ENCODE results near the gene EPHA4.

The EPHA4 gene

GRCh38 chr2:221530653-221531037, 41.5 kb downstream of the EPHA4 start:
- FAIRE-seq (no peak), DNase-seq (ENCODE audit: insufficient read length, low spot score) (no peak)
- no peak for TF ChIP-seq TAF1 (IDR thresholded peaks at IDR 0.05; ENCODE audit: low read depth, low read length)
- no peak for TF ChIP-seq PAX5 (IDR thresholded peaks at IDR 0.05; ENCODE audit: insufficient read depth, low read length, severe bottlenecking)
- no peak for TF ChIP-seq POU2F2 (IDR thresholded peaks at IDR 0.05; ENCODE audit: low read depth, low read length)
- TF ChIP-seq POLR2A (IDR thresholded peaks at IDR 0.05; ENCODE audit: low read depth, low read length): no peak
- TF ChIP-seq SPI1 (IDR thresholded peaks at IDR 0.05; ENCODE audit: low read depth, low read length): no peak
- no peak for TF ChIP-seq POLR2AphosphoS5 (IDR thresholded peaks at IDR 0.05; ENCODE audit: low read depth, low read length)

- FAIRE-seq (no peak), DNase-seq (ENCODE audit: insufficient read length, low spot score) (no peak)
- TF ChIP-seq POU2F2 (IDR thresholded peaks at IDR 0.05; ENCODE audit: low read depth, low read length): no peak
- TF ChIP-seq TAF1 (IDR thresholded peaks at IDR 0.05; ENCODE audit: low read depth, low read length): no peak
- TF ChIP-seq SPI1 (IDR thresholded peaks at IDR 0.05; ENCODE audit: low read depth, low read length): no peak
- TF ChIP-seq POLR2AphosphoS5 (IDR thresholded peaks at IDR 0.05; ENCODE audit: low read depth, low read length): no peak
These were observed 42.0 kb downstream of the EPHA4 start for GRCh38 chr2:221529943-221530652.

- FAIRE-seq: no peak
- DNase-seq (ENCODE audit: insufficient read length, low spot score): no peak
- no peak for TF ChIP-seq SPI1 (IDR thresholded peaks at IDR 0.05; ENCODE audit: low read depth, low read length)
- TF ChIP-seq POLR2AphosphoS5 (IDR thresholded peaks at IDR 0.05; ENCODE audit: low read depth, low read length): no peak
- no peak for TF ChIP-seq POU2F2 (IDR thresholded peaks at IDR 0.05; ENCODE audit: low read depth, low read length)
- no peak for TF ChIP-seq TAF1 (IDR thresholded peaks at IDR 0.05; ENCODE audit: low read depth, low read length)
- TF ChIP-seq POLR2A (IDR thresholded peaks at IDR 0.05; ENCODE audit: low read depth, low read length): no peak
- no peak for TF ChIP-seq PAX5 (IDR thresholded peaks at IDR 0.05; ENCODE audit: insufficient read depth, low read length, severe bottlenecking)
These were observed 42.7 kb downstream of the EPHA4 start for GRCh38 chr2:221529177-221529942.

- no peak for TF ChIP-seq PAX5 (IDR thresholded peaks at IDR 0.05; ENCODE audit: insufficient read depth, low read length, severe bottlenecking)
- no peak for FAIRE-seq
- DNase-seq (ENCODE audit: insufficient read length, low spot score): no peak
These were observed 44.3 kb downstream of the EPHA4 start for GRCh38 chr2:221527776-221528309.

GRCh38 chr2:221524158-221524557, 47.9 kb downstream of the EPHA4 start:
- FAIRE-seq (no peak), DNase-seq (ENCODE audit: insufficient read length, low spot score) (no peak)
- TF ChIP-seq PAX5 (IDR thresholded peaks at IDR 0.05; ENCODE audit: insufficient read depth, low read length, severe bottlenecking) (no peak), POLR2AphosphoS5 (IDR thresholded peaks at IDR 0.05; ENCODE audit: low read depth, low read length) (no peak), POLR2A (IDR thresholded peaks at IDR 0.05; ENCODE audit: low read depth, low read length) (no peak), POU2F2 (IDR thresholded peaks at IDR 0.05; ENCODE audit: low read depth, low read length) (no peak), TAF1 (IDR thresholded peaks at IDR 0.05; ENCODE audit: low read depth, low read length) (no peak), SPI1 (IDR thresholded peaks at IDR 0.05; ENCODE audit: low read depth, low read length) (no peak)

GRCh38 chr2:221521233-221521845, 50.8 kb downstream of the EPHA4 start:
- FAIRE-seq (no peak), DNase-seq (ENCODE audit: insufficient read length, low spot score) (no peak)
- TF ChIP-seq POLR2A (IDR thresholded peaks at IDR 0.05; ENCODE audit: low read depth, low read length): no peak
- no peak for TF ChIP-seq POU2F2 (IDR thresholded peaks at IDR 0.05; ENCODE audit: low read depth, low read length)
- no peak for TF ChIP-seq POLR2AphosphoS5 (IDR thresholded peaks at IDR 0.05; ENCODE audit: low read depth, low read length)
- no peak for TF ChIP-seq PAX5 (IDR thresholded peaks at IDR 0.05; ENCODE audit: insufficient read depth, low read length, severe bottlenecking)
- no peak for TF ChIP-seq SPI1 (IDR thresholded peaks at IDR 0.05; ENCODE audit: low read depth, low read length)
- no peak for TF ChIP-seq TAF1 (IDR thresholded peaks at IDR 0.05; ENCODE audit: low read depth, low read length)

- TF ChIP-seq TAF1 (IDR thresholded peaks at IDR 0.05; ENCODE audit: low read depth, low read length): no peak
- TF ChIP-seq POLR2AphosphoS5 (IDR thresholded peaks at IDR 0.05; ENCODE audit: low read depth, low read length): no peak
- no peak for TF ChIP-seq SPI1 (IDR thresholded peaks at IDR 0.05; ENCODE audit: low read depth, low read length)
- TF ChIP-seq PAX5 (IDR thresholded peaks at IDR 0.05; ENCODE audit: insufficient read depth, low read length, severe bottlenecking): no peak
- TF ChIP-seq POLR2A (IDR thresholded peaks at IDR 0.05; ENCODE audit: low read depth, low read length): no peak
- TF ChIP-seq POU2F2 (IDR thresholded peaks at IDR 0.05; ENCODE audit: low read depth, low read length): no peak
- DNase-seq (ENCODE audit: insufficient read length, low spot score): no peak
- no peak for FAIRE-seq
These were observed 53.0 kb downstream of the EPHA4 start for GRCh38 chr2:221518935-221519625.

GRCh38 chr2:221518201-221518934, 53.7 kb downstream of the EPHA4 start:
- FAIRE-seq: no peak
- no peak for DNase-seq (ENCODE audit: insufficient read length, low spot score)
- TF ChIP-seq SPI1 (IDR thresholded peaks at IDR 0.05; ENCODE audit: low read depth, low read length) (no peak), PAX5 (IDR thresholded peaks at IDR 0.05; ENCODE audit: insufficient read depth, low read length, severe bottlenecking) (no peak), POU2F2 (IDR thresholded peaks at IDR 0.05; ENCODE audit: low read depth, low read length) (no peak), TAF1 (IDR thresholded peaks at IDR 0.05; ENCODE audit: low read depth, low read length) (no peak), POLR2A (IDR thresholded peaks at IDR 0.05; ENCODE audit: low read depth, low read length) (no peak), POLR2AphosphoS5 (IDR thresholded peaks at IDR 0.05; ENCODE audit: low read depth, low read length) (no peak)
